ENCODE data around the gene JKAMP. TPM values are rescaled to one million over a fixed set of nuclear protein-coding genes. Genes with fewer than 3 reads are reported as not detected.

JKAMP gene
- total RNA-seq, 1 donor from 2014 or later = 86.1 TPM

DNA sequence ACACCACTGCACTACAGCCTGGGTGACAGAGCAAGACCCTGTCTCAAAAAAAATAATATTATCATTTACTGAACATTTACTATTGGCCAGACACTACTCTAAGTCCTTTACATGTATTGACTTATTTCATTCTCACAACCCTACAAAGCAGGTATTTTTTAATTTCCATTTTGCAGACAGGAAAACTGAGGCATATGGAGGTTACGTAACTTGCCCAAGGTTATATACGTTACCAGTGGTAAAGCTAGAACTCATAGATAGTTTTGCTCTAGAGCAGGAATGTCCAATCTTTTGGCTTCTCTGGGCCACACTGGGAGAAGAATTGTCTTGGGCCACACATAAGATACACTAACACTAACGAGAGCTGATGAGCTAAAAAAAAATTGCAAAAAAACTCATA, 5.8 kb upstream of the JKAMP start:
- H3K4me3 Mint-ChIP-seq (ENCODE audit: unreplicated experiment) = no peak overlapping the region
- no peak overlapping the region for H3K27ac Mint-ChIP-seq (ENCODE audit: unreplicated experiment)
- peaks cover 5% of the 10 kb centered on the region for H3K9me3 Mint-ChIP-seq (ENCODE audit: unreplicated experiment)
- no peaks in the 10 kb centered on the region for H3K36me3 Mint-ChIP-seq (ENCODE audit: unreplicated experiment)
- H3K27me3 Mint-ChIP-seq (ENCODE audit: unreplicated experiment) = peaks cover 4% of the 10 kb centered on the region
- H3K4me1 Mint-ChIP-seq (ENCODE audit: low read depth, unreplicated experiment) = peaks cover 3% of the 10 kb centered on the region
- no peak for DNase-seq
- TF ChIP-seq, protein P1, sequence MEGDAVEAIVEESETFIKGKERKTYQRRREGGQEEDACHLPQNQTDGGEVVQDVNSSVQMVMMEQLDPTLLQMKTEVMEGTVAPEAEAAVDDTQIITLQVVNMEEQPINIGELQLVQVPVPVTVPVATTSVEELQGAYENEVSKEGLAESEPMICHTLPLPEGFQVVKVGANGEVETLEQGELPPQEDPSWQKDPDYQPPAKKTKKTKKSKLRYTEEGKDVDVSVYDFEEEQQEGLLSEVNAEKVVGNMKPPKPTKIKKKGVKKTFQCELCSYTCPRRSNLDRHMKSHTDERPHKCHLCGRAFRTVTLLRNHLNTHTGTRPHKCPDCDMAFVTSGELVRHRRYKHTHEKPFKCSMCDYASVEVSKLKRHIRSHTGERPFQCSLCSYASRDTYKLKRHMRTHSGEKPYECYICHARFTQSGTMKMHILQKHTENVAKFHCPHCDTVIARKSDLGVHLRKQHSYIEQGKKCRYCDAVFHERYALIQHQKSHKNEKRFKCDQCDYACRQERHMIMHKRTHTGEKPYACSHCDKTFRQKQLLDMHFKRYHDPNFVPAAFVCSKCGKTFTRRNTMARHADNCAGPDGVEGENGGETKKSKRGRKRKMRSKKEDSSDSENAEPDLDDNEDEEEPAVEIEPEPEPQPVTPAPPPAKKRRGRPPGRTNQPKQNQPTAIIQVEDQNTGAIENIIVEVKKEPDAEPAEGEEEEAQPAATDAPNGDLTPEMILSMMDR (IDR thresholded peaks at IDR 0.05; ENCODE audit: partially characterized antibody, unreplicated experiment) = no peak

DNA sequence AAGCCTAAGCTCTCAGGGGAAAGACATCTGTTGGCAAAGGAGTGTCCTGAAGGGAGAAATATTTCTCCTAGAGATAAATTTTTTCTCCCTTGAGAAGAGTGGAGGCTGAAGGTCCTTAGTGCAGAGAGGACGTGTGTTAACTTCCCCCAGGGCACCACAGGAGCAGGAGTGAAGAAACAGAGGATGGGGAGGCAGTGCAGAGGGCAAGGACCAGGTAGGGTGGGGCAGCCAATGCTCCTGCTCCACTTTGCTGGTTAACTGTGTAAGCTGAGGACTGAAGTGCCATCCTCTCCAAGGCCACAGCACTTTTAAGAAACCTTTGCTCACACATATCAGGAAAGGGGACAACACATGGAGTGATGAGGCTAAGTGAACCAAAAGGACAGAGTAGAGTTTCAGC, 4.2 kb upstream of the JKAMP start:
- Mint-ChIP-seq H3K27ac (ENCODE audit: unreplicated experiment) (no peak overlapping the region), H3K4me1 (ENCODE audit: low read depth, unreplicated experiment) (peaks cover 3% of the 10 kb centered on the region), H3K4me3 (ENCODE audit: unreplicated experiment) (no peak overlapping the region), H3K27me3 (ENCODE audit: unreplicated experiment) (peaks cover 4% of the 10 kb centered on the region), H3K9me3 (ENCODE audit: unreplicated experiment) (peaks cover 9% of the 10 kb centered on the region), H3K36me3 (ENCODE audit: unreplicated experiment) (no peaks in the 10 kb centered on the region)
- TF ChIP-seq, protein P1 (IDR thresholded peaks at IDR 0.05; ENCODE audit: partially characterized antibody, unreplicated experiment) = no peak
- no peak for DNase-seq

DNA sequence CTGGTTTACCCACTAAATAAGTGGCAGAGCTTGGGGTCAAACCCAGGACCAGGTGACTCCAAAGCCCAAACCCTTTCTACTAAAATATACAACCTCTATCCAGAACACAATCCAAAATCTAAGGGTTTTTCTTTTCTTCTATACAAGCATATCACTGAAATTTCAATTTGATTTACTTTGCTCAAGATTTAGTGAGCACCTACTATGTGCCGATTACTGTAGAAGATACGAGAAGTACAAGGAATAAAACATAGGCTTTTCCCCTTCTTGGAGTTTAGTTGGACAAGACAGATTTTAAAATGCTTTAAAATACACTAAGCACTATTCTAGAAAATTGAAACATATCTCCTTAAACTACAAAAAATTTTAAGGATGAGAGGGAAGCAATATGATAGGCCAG, 2.9 kb upstream of the JKAMP start:
- Mint-ChIP-seq H3K27me3 (ENCODE audit: unreplicated experiment) (peaks cover 4% of the 10 kb centered on the region), H3K36me3 (ENCODE audit: unreplicated experiment) (no peaks in the 10 kb centered on the region), H3K4me3 (ENCODE audit: unreplicated experiment) (no peak overlapping the region), H3K4me1 (ENCODE audit: low read depth, unreplicated experiment) (peaks cover 3% of the 10 kb centered on the region), H3K9me3 (ENCODE audit: unreplicated experiment) (peaks cover 10% of the 10 kb centered on the region), H3K27ac (ENCODE audit: unreplicated experiment) (no peak overlapping the region)
- no peak for DNase-seq
- TF ChIP-seq, protein P1 (IDR thresholded peaks at IDR 0.05; ENCODE audit: partially characterized antibody, unreplicated experiment) = no peak

DNA sequence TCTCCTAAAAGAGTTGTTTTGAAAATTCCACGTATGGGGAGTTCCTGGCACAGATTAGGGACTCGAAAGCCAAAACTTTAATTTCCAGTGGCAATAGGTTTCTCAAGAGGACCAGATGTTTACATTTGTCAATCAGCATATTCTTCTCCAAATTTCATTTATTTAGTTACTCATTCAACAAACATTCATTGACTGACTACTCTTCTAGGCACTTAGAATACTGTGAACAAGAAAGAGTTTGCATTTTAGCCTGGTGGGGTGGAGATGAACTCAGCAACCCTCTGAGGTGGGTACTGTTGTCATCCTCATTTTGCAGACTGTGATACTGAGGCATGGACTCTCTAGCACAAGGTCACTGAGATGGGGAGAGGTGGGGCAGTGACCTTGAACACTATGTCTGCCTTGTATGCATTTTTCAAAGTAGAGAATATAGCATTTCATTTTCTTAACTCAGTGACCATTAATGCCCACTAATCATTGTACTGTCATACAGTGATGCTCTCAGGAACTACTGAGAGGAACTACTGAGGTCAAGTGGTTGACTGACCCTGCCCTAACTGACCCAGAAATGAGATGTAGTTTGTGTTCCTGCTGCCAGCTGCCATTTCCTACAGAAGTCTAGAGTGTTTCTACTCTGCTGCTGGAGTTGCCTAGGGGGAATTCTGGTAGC, 2.3 kb upstream of the JKAMP start:
- no peak for DNase-seq
- TF ChIP-seq, protein P1 (IDR thresholded peaks at IDR 0.05; ENCODE audit: partially characterized antibody, unreplicated experiment) = no peak
- peaks cover 4% of the 10 kb centered on the region for H3K27me3 Mint-ChIP-seq (ENCODE audit: unreplicated experiment)
- peak overlapping the region; percentile 94 for H3K4me3 Mint-ChIP-seq (ENCODE audit: unreplicated experiment)
- peaks cover 3% of the 10 kb centered on the region for H3K4me1 Mint-ChIP-seq (ENCODE audit: low read depth, unreplicated experiment)
- H3K27ac Mint-ChIP-seq (ENCODE audit: unreplicated experiment) = no peak overlapping the region
- H3K9me3 Mint-ChIP-seq (ENCODE audit: unreplicated experiment) = peaks cover 10% of the 10 kb centered on the region
- H3K36me3 Mint-ChIP-seq (ENCODE audit: unreplicated experiment) = no peaks in the 10 kb centered on the region

DNA sequence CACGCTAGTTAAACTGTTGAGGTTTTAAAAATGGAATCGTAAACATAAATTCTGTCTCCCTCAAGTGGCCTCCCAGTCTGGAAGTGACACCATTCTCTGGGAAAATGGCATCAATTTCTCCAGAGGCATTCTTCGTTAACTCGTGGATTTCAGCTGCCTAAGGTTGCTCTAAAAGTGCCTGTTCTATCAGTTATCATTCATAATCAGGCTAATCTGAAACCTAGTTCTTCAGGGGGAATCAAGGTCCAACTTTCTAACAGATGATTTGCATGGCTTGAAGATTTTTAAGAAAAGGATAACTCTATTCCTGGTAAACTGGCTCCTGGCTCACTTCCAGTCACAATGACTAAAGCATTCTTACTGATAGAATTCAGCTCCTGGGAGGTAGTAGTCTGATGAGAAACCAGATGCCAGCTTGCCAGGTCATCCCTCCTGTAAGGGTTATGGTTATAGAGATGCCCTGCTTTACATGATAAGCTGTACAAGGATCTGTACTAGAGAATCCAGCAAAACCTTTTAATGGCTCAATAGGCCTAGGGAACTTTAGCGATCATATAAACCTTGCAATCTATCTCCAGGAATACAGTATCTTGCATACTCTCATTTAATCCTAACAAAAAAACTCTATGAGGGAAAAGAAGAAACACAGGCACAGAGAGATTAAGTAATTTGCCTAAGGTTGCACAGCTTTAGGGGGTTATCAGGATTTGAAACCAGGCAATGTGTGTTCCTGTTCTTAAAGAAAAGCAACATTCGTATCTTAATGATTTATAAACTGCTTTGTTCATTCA, 1.6 kb upstream of the JKAMP start:
- H3K9me3 Mint-ChIP-seq (ENCODE audit: unreplicated experiment) = peaks cover 10% of the 10 kb centered on the region
- TF ChIP-seq, protein P1 (IDR thresholded peaks at IDR 0.05; ENCODE audit: partially characterized antibody, unreplicated experiment) = no peak
- H3K27me3 Mint-ChIP-seq (ENCODE audit: unreplicated experiment) = peaks cover 4% of the 10 kb centered on the region
- peaks cover 3% of the 10 kb centered on the region for H3K4me1 Mint-ChIP-seq (ENCODE audit: low read depth, unreplicated experiment)
- peak overlapping the region; percentile 73 for H3K27ac Mint-ChIP-seq (ENCODE audit: unreplicated experiment)
- no peak for DNase-seq
- peak overlapping the region; percentile 94 for H3K4me3 Mint-ChIP-seq (ENCODE audit: unreplicated experiment)
- no peaks in the 10 kb centered on the region for H3K36me3 Mint-ChIP-seq (ENCODE audit: unreplicated experiment)
